Endothelial cell (in vitro differentiated cells): ENCODE results near the gene WARS2. TPM values are rescaled to one million over a fixed set of nuclear protein-coding genes. Genes with fewer than 3 reads are reported as not detected.
"Not testable (repeated sequence)": the region's sequence is repeated elsewhere in the genome, so short reads cannot be mapped to it uniquely, and the experiment has no call there.

Experiments used
- DNase-seq: peaks from one replicate; pipeline ENCODE4 v3.0.0; 2021; ENCODE audit warnings: low spot score
- H3K27ac Mint-ChIP-seq: one replicate; pipeline ENCODE4 v1.8.0; 2021; ENCODE audit warnings: mixed read lengths, inconsistent platforms; ENCODE audit not compliant: unreplicated experiment
- H3K27me3 Mint-ChIP-seq: one replicate; pipeline ENCODE4 v1.8.0; 2021; ENCODE audit warnings: mild to moderate bottlenecking, moderate library complexity, mixed read lengths, inconsistent platforms; ENCODE audit not compliant: unreplicated experiment
- H3K36me3 Mint-ChIP-seq: one replicate; pipeline ENCODE4 v1.8.0; 2021; ENCODE audit warnings: mild to moderate bottlenecking, low read depth, mixed read lengths, inconsistent platforms; ENCODE audit not compliant: unreplicated experiment
- H3K4me1 Mint-ChIP-seq: one replicate; pipeline ENCODE4 v1.8.0; 2021; ENCODE audit warnings: mild to moderate bottlenecking, mixed read lengths, inconsistent platforms; ENCODE audit not compliant: unreplicated experiment
- H3K4me3 Mint-ChIP-seq: one replicate; pipeline ENCODE4 v1.8.0; 2021; ENCODE audit warnings: mild to moderate bottlenecking, mixed read lengths, inconsistent platforms; ENCODE audit not compliant: unreplicated experiment
- H3K9me3 Mint-ChIP-seq: one replicate; pipeline ENCODE4 v1.8.0; 2021; ENCODE audit warnings: mixed read lengths, inconsistent platforms; ENCODE audit not compliant: unreplicated experiment
- total RNA-seq: library from RNA; stranded (reverse); fragmentation: NEBNext Ultra II Directional; extraction: Animal tissue kit (Norgen Biotek cat#: 25700); gene quantifications from one replicate; pipeline ENCODE4 v1.2.1, GENCODE V29; 2021; ENCODE audit not compliant: unreplicated experiment
- TF ChIP-seq, protein P1 (sequence below): fragments of 200-600 bp; sonication (generic); IDR thresholded peaks from one replicate; pipeline ENCODE4 v1.5.0; 2021; ENCODE audit warnings: antibody characterized with exemption; ENCODE audit not compliant: unreplicated experiment

The WARS2 gene
- total RNA-seq, 1 donor from 2014 or later, result 11.2 TPM

- TF ChIP-seq, protein P1, sequence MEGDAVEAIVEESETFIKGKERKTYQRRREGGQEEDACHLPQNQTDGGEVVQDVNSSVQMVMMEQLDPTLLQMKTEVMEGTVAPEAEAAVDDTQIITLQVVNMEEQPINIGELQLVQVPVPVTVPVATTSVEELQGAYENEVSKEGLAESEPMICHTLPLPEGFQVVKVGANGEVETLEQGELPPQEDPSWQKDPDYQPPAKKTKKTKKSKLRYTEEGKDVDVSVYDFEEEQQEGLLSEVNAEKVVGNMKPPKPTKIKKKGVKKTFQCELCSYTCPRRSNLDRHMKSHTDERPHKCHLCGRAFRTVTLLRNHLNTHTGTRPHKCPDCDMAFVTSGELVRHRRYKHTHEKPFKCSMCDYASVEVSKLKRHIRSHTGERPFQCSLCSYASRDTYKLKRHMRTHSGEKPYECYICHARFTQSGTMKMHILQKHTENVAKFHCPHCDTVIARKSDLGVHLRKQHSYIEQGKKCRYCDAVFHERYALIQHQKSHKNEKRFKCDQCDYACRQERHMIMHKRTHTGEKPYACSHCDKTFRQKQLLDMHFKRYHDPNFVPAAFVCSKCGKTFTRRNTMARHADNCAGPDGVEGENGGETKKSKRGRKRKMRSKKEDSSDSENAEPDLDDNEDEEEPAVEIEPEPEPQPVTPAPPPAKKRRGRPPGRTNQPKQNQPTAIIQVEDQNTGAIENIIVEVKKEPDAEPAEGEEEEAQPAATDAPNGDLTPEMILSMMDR, result no peak
- no peak overlapping the region for H3K4me3 Mint-ChIP-seq
Observed at GRCh38 chr1:119132179-119132578, 8.3 kb downstream of the WARS2 start.

GRCh38 chr1:119125874-119126273 is 14.6 kb downstream of the WARS2 start:
- no peaks in the 10 kb centered on the region for H3K36me3 Mint-ChIP-seq
- H3K4me1 Mint-ChIP-seq, result no peaks in the 10 kb centered on the region
- no peak overlapping the region for H3K27ac Mint-ChIP-seq
- TF ChIP-seq, protein P1, result no peak
- no peak for DNase-seq
- no peaks in the 10 kb centered on the region for H3K9me3 Mint-ChIP-seq
- no peak overlapping the region for H3K4me3 Mint-ChIP-seq
- no peaks in the 10 kb centered on the region for H3K27me3 Mint-ChIP-seq

More at GRCh38 chr1:119132179-119132578, 8.3 kb downstream of the WARS2 start:
- no peaks in the 10 kb centered on the region for H3K27me3 Mint-ChIP-seq
- no peak for DNase-seq
- no peaks in the 10 kb centered on the region for H3K9me3 Mint-ChIP-seq
- H3K36me3 Mint-ChIP-seq, result no peaks in the 10 kb centered on the region
- no peak overlapping the region for H3K27ac Mint-ChIP-seq
- H3K4me1 Mint-ChIP-seq, result no peaks in the 10 kb centered on the region

- H3K9me3 Mint-ChIP-seq, result no peaks in the 10 kb centered on the region
- no peaks in the 10 kb centered on the region for H3K4me1 Mint-ChIP-seq
- TF ChIP-seq, protein P1, result no peak
- H3K27ac Mint-ChIP-seq, result no peak overlapping the region
- H3K4me3 Mint-ChIP-seq, result no peak overlapping the region
- no peaks in the 10 kb centered on the region for H3K36me3 Mint-ChIP-seq
- H3K27me3 Mint-ChIP-seq, result no peaks in the 10 kb centered on the region
- no peak for DNase-seq
Observed at GRCh38 chr1:119124764-119125163, 15.7 kb downstream of the WARS2 start.

DNA sequence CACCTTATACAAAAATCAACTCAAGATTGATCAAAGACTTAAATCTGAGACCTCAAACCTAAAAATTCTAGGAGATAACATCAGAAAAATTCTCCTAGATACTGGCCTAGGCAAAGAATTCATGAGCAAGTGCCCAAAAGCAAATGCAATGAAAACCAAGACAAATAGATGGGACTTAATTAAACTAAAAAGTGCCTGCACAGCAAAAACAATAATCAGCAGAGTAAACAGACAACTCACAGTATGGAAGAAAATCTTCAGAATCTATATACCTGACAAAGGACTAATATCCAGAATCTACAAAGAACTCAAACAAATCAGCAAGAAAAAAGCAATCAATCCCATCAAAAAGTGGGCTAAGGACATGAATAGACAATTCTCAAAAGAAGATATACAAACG is 18.6 kb downstream of the WARS2 start:
- not testable (repeated sequence) for H3K27me3 Mint-ChIP-seq, H3K4me3 Mint-ChIP-seq, H3K36me3 Mint-ChIP-seq, H3K9me3 Mint-ChIP-seq, H3K4me1 Mint-ChIP-seq, DNase-seq, H3K27ac Mint-ChIP-seq

GRCh38 chr1:119116725-119117124 is 23.7 kb downstream of the WARS2 start:
- TF ChIP-seq, protein P1, result no peak
- no peaks in the 10 kb centered on the region for H3K36me3 Mint-ChIP-seq
- H3K27me3 Mint-ChIP-seq, result peaks cover 2% of the 10 kb centered on the region
- H3K4me3 Mint-ChIP-seq, result no peak overlapping the region
- H3K27ac Mint-ChIP-seq, result peak overlapping the region; percentile 34
- H3K9me3 Mint-ChIP-seq, result no peaks in the 10 kb centered on the region
- peaks cover 9% of the 10 kb centered on the region for H3K4me1 Mint-ChIP-seq
- no peak for DNase-seq

DNA sequence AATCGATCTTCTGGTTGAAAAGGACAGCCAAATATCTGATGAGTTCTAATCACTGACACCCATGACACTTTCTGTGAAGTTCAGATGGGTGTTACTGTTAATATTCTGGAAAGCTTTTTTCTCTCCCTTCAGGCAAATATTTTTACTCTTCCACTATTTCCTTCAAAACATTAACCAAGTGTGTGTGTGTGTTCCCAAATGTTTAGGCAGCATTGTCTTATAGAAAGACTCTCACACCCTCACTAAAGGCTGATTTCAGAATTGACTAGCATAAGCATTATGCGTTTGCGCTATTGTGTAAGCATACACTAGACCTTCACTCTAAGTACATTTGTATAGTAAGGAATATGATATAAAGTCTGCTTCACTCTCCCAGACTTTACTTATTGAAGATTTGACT is 24.7 kb downstream of the WARS2 start:
- TF ChIP-seq, protein P1, result no peak
- H3K27ac Mint-ChIP-seq, result no peak overlapping the region
- H3K36me3 Mint-ChIP-seq, result no peaks in the 10 kb centered on the region
- H3K4me1 Mint-ChIP-seq, result peaks cover 9% of the 10 kb centered on the region
- DNase-seq, result no peak
- H3K27me3 Mint-ChIP-seq, result peaks cover 2% of the 10 kb centered on the region
- no peak overlapping the region for H3K4me3 Mint-ChIP-seq
- no peaks in the 10 kb centered on the region for H3K9me3 Mint-ChIP-seq
